ENCODE data around the gene COLQ. TPM values are rescaled to one million over a fixed set of nuclear protein-coding genes. Genes with fewer than 3 reads are reported as not detected.

Gene COLQ
- total RNA-seq, 1 donor: 0.81 TPM

GRCh38 chr3:15520804-15521572, 518 bp downstream of the COLQ start:
- DNase-seq (ENCODE audit: low read depth in 2 of 3, low spot score in 2 of 3): no peak

GRCh38 chr3:15520185-15520584, 1.3 kb downstream of the COLQ start:
- peak in 1 of 3 donors; percentile 53 for DNase-seq (ENCODE audit: low read depth in 2 of 3, low spot score in 2 of 3)

- no peak for DNase-seq (ENCODE audit: low read depth in 2 of 3, low spot score in 2 of 3)
Measured at GRCh38 chr3:15519096-15519495, 2.4 kb downstream of the COLQ start.

- no peak for DNase-seq (ENCODE audit: low read depth in 2 of 3, low spot score in 2 of 3)
Measured at GRCh38 chr3:15514663-15515340, 6.7 kb downstream of the COLQ start.

GRCh38 chr3:15513810-15514662, 7.5 kb downstream of the COLQ start:
- DNase-seq (ENCODE audit: low read depth in 2 of 3, low spot score in 2 of 3): no peak

GRCh38 chr3:15513116-15513515, 8.4 kb downstream of the COLQ start:
- no peak for DNase-seq (ENCODE audit: low read depth in 2 of 3, low spot score in 2 of 3)

GRCh38 chr3:15512166-15512565, 9.3 kb downstream of the COLQ start:
- peak in 2 of 3 donors; percentile 58 to 81 for DNase-seq (ENCODE audit: low read depth in 2 of 3, low spot score in 2 of 3)

- DNase-seq (ENCODE audit: low read depth in 2 of 3, low spot score in 2 of 3): no peak
Measured at GRCh38 chr3:15511156-15511555, 10.3 kb downstream of the COLQ start.

GRCh38 chr3:15510493-15510892, 11.0 kb downstream of the COLQ start:
- no peak for DNase-seq (ENCODE audit: low read depth in 2 of 3, low spot score in 2 of 3)

GRCh38 chr3:15506571-15506970, 14.9 kb downstream of the COLQ start:
- DNase-seq (ENCODE audit: low read depth in 2 of 3, low spot score in 2 of 3): no peak

GRCh38 chr3:15505479-15506165, 15.9 kb downstream of the COLQ start:
- DNase-seq (ENCODE audit: low read depth in 2 of 3, low spot score in 2 of 3): no peak

GRCh38 chr3:15502616-15503015, 18.9 kb downstream of the COLQ start:
- DNase-seq (ENCODE audit: low read depth in 2 of 3, low spot score in 2 of 3): no peak

GRCh38 chr3:15501126-15501525, 20.4 kb downstream of the COLQ start:
- DNase-seq (ENCODE audit: low read depth in 2 of 3, low spot score in 2 of 3): no peak

- DNase-seq (ENCODE audit: low read depth in 2 of 3, low spot score in 2 of 3): no peak
Measured at GRCh38 chr3:15500107-15500724, 21.3 kb downstream of the COLQ start.

GRCh38 chr3:15499536-15499935, 22.0 kb downstream of the COLQ start:
- DNase-seq (ENCODE audit: low read depth in 2 of 3, low spot score in 2 of 3): no peak

- no peak for DNase-seq (ENCODE audit: low read depth in 2 of 3, low spot score in 2 of 3)
Measured at GRCh38 chr3:15498431-15499214, 22.9 kb downstream of the COLQ start.

- no peak for DNase-seq (ENCODE audit: low read depth in 2 of 3, low spot score in 2 of 3)
Measured at GRCh38 chr3:15497964-15498363, 23.5 kb downstream of the COLQ start.

GRCh38 chr3:15496341-15496664, 25.2 kb downstream of the COLQ start:
- no peak for DNase-seq (ENCODE audit: low read depth in 2 of 3, low spot score in 2 of 3)

- DNase-seq (ENCODE audit: low read depth in 2 of 3, low spot score in 2 of 3): no peak
Measured at GRCh38 chr3:15495461-15496340, 25.8 kb downstream of the COLQ start.

All from hematopoietic multipotent progenitor cell (in vitro differentiated cells).